H9 (cell line): ENCODE results near the gene NUP37. TPM values are rescaled to one million over a fixed set of nuclear protein-coding genes. Genes with fewer than 3 reads are reported as not detected.
"Not testable (repeated sequence)": the region's sequence is repeated elsewhere in the genome, so short reads cannot be mapped to it uniquely, and the experiment has no call there.

Experiments used
- DNase-seq: peaks from one replicate; pipeline ENCODE4 v3.0.0-alpha.2; 2017
- H2AFZ ChIP-seq: one replicate; pipeline ENCODE4 v1.6.1; 2013; ENCODE audit warnings: mild to moderate bottlenecking, low read length, control low read depth, moderate library complexity
- H2AK5ac ChIP-seq: 2 replicates; pipeline ENCODE4 v1.6.1; 2013; ENCODE audit warnings: low read length, control low read depth, mixed read lengths; ENCODE audit not compliant: insufficient read length
- H2BK120ac ChIP-seq: one replicate; pipeline ENCODE4 v1.6.1; 2013; ENCODE audit warnings: low read depth, mild to moderate bottlenecking, low read length, control low read depth, inconsistent platforms; ENCODE audit not compliant: poor library complexity, severe bottlenecking
- H2BK12ac ChIP-seq: 2 replicates; pipeline ENCODE4 v1.6.1; 2013; ENCODE audit warnings: low read length, control low read depth, mixed read lengths, low read depth; ENCODE audit not compliant: insufficient read length
- H2BK15ac ChIP-seq: 2 replicates; pipeline ENCODE4 v1.6.1; 2013; ENCODE audit warnings: low read depth, low read length, control low read depth
- H2BK20ac ChIP-seq: one replicate; pipeline ENCODE4 v1.6.1; 2013; ENCODE audit warnings: low read depth, mild to moderate bottlenecking, low read length, control low read depth, inconsistent platforms; ENCODE audit not compliant: poor library complexity, severe bottlenecking
- H2BK5ac ChIP-seq: 2 replicates; pipeline ENCODE4 v1.6.1; 2013; ENCODE audit warnings: low read length, control low read depth, mixed read lengths; ENCODE audit not compliant: insufficient read length
- H3K14ac ChIP-seq: 2 replicates; pipeline ENCODE4 v1.6.1; 2013; ENCODE audit warnings: low read length, control low read depth; ENCODE audit not compliant: insufficient read depth
- H3K18ac ChIP-seq: 2 replicates; pipeline ENCODE4 v1.6.1; 2013; ENCODE audit warnings: low read depth, mild to moderate bottlenecking, mixed read lengths, low read length, control low read depth; ENCODE audit not compliant: insufficient read length
- H3K23ac ChIP-seq: 2 replicates; pipeline ENCODE4 v1.6.1; 2013; ENCODE audit warnings: low read length, control low read depth, mixed read lengths, low read depth; ENCODE audit not compliant: insufficient read length
- H3K23me2 ChIP-seq: 2 replicates; pipeline ENCODE4 v1.6.1; 2013; ENCODE audit warnings: low read depth, mild to moderate bottlenecking, mixed read lengths, low read length, control low read depth; ENCODE audit not compliant: insufficient read length, poor library complexity, severe bottlenecking
- H3K27ac ChIP-seq: 2 replicates; pipeline ENCODE4 v1.5.1; 2013; ENCODE audit warnings: low read length, control low read depth, mixed read lengths, low read depth; ENCODE audit not compliant: insufficient read length
- H3K27me3 ChIP-seq: 2 replicates; pipeline ENCODE4 v1.6.1; 2013; ENCODE audit warnings: low read length, control low read depth, inconsistent platforms; ENCODE audit not compliant: insufficient read depth
- H3K4ac ChIP-seq: 2 replicates; pipeline ENCODE4 v1.6.1; 2013; ENCODE audit warnings: low read depth, mild to moderate bottlenecking, control low read depth, inconsistent platforms, low read length, moderate library complexity
- H3K4me1 ChIP-seq: 2 replicates; pipeline ENCODE4 v1.6.1; 2013; ENCODE audit warnings: low read length, control low read depth, inconsistent platforms; ENCODE audit not compliant: insufficient read depth
- H3K4me2 ChIP-seq: 2 replicates; pipeline ENCODE4 v1.6.1; 2013; ENCODE audit warnings: low read length, control low read depth, mixed read lengths; ENCODE audit not compliant: insufficient read length, insufficient read depth
- H3K56ac ChIP-seq: 2 replicates; pipeline ENCODE4 v1.6.1; 2013; ENCODE audit warnings: low read depth, mild to moderate bottlenecking, mixed read lengths, low read length, control low read depth; ENCODE audit not compliant: insufficient read length
- H3K79me1 ChIP-seq: 2 replicates; pipeline ENCODE4 v1.6.1; 2013; ENCODE audit warnings: low read depth, mild to moderate bottlenecking, moderate library complexity, low read length, control low read depth, inconsistent platforms; ENCODE audit not compliant: insufficient read depth, poor library complexity, severe bottlenecking
- H3K79me2 ChIP-seq: 2 replicates; pipeline ENCODE4 v1.6.1; 2013; ENCODE audit warnings: low read length, control low read depth, inconsistent platforms; ENCODE audit not compliant: insufficient read depth
- H3K9ac ChIP-seq: 2 replicates; pipeline ENCODE4 v1.6.1; 2013; ENCODE audit warnings: low read length, control low read depth, mixed read lengths; ENCODE audit not compliant: insufficient read length; ENCODE audit errors: extremely low read depth
- H3K9me3 ChIP-seq: one replicate; pipeline ENCODE4 v1.6.1; 2013; ENCODE audit warnings: low read depth, low read length, inconsistent platforms; ENCODE audit not compliant: control insufficient read depth
- H3T11ph ChIP-seq: one replicate; pipeline ENCODE4 v1.6.1; 2013; ENCODE audit warnings: mild to moderate bottlenecking, low read length, control low read depth, inconsistent platforms
- H4K20me1 ChIP-seq: one replicate; pipeline ENCODE4 v1.6.1; 2013; ENCODE audit not compliant: control insufficient read depth, insufficient read length, insufficient read depth
- H4K5ac ChIP-seq: 2 replicates; pipeline ENCODE4 v1.6.1; 2013; ENCODE audit warnings: low read depth, mild to moderate bottlenecking, mixed read lengths, low read length, control low read depth; ENCODE audit not compliant: insufficient read length
- H4K8ac ChIP-seq: replicated peaks from 2 replicates; pipeline ENCODE4 v1.6.1; 2013; ENCODE audit warnings: low read length, control low read depth, mixed read lengths, low read depth; ENCODE audit not compliant: insufficient read length
- H4K91ac ChIP-seq: 2 replicates; pipeline ENCODE4 v1.6.1; 2013; ENCODE audit warnings: low read depth, mild to moderate bottlenecking, moderate library complexity, mixed read lengths, low read length, control low read depth; ENCODE audit not compliant: insufficient read length
- H3K27ac Mint-ChIP-seq, 3 experiments: 2 replicates in 2 of 3; 3 replicates in 1 of 3; pipeline ENCODE4 v1.8.0; 2020 to 2021; ENCODE audit warnings: mixed read lengths in 3 of 3, mild to moderate bottlenecking in 1 of 3, moderate library complexity in 1 of 3
- H3K27me3 Mint-ChIP-seq: 2 replicates; pipeline ENCODE4 v1.8.0; 2021; ENCODE audit warnings: low read depth, mild to moderate bottlenecking, moderate library complexity, mixed read lengths
- H3K36me3 Mint-ChIP-seq, 3 experiments: 2 replicates in 2 of 3; 3 replicates in 1 of 3; pipeline ENCODE4 v1.8.0; 2020 to 2021; ENCODE audit warnings: low read depth in 3 of 3, mixed read lengths in 3 of 3; ENCODE audit not compliant: insufficient read depth in 1 of 3
- H3K4me1 Mint-ChIP-seq, 2 experiments: 2 replicates each; pipeline ENCODE4 v1.8.0; 2020; ENCODE audit warnings: mixed read lengths in 2 of 2
- H3K4me3 Mint-ChIP-seq, 2 experiments: 2 replicates in 1 of 2; 3 replicates in 1 of 2; pipeline ENCODE4 v1.8.0; 2020 to 2021; ENCODE audit warnings: mild to moderate bottlenecking in 2 of 2, mixed read lengths in 2 of 2, moderate library complexity in 1 of 2
- H3K9me3 Mint-ChIP-seq, 2 experiments: 2 replicates in 1 of 2; 3 replicates in 1 of 2; pipeline ENCODE4 v1.8.0; 2020; ENCODE audit warnings: mild to moderate bottlenecking in 2 of 2, mixed read lengths in 2 of 2, moderate library complexity in 1 of 2
- WGBS: extraction: QIAGEN DNeasy Blood & Tissue Kit; methylation state at CpG from one replicate; pipeline ENCODE4 v1.1.7; 2013; ENCODE audit warnings: missing lambda C conversion rate, low lambda C conversion rate, mixed read lengths; ENCODE audit not compliant: insufficient read length; ENCODE audit errors: extremely low coverage; 5-methylcytosine and 5-hydroxymethylcytosine counted together
- total RNA-seq: library from RNA; stranded (reverse); gene quantifications from 2 replicates; pipeline ENCODE4 v1.2.1, GENCODE V29; 2021
- TF ChIP-seq, protein P1 (sequence below): fragments of 200-600 bp; sonication (generic); conservative IDR thresholded peaks from 3 replicates; pipeline ENCODE4 v1.8.0; 2021; ENCODE audit warnings: antibody characterized with exemption, mild to moderate bottlenecking

NUP37 gene
- total RNA-seq, 1 experiment from 2014 or later: 62.5 TPM

DNA sequence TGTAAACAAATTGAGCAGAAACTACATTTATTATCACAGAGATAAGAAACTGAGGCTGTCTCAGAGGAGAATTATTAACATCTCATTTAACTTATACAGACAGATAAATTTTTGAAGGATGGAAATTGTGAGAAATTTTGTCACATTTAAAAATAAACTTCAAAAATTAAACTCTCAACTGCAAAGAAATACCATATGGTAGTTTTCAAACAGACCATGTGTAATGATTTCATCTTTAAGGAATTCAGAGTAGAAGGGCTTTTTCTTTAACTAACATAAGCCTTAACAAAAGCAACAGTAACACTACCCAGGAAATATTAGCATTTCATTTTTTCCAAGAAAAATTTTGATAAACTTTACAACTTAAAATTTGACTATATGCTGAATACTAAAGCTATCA is 26.6 kb downstream of the NUP37 start:
- no peaks in the 10 kb centered on the region for H3K27me3 Mint-ChIP-seq
- peaks cover 15 to 41% (median 37%) of the 10 kb centered on the region in 3 experiments for H3K36me3 Mint-ChIP-seq
- no peak overlapping the region for H3K27ac Mint-ChIP-seq
- Histone ChIP-seq H3K27ac (no peak overlapping the region), H3K23ac (no peak overlapping the region), H3K4me1 (no peaks in the 10 kb centered on the region), H3K14ac (no peak overlapping the region), H3K79me2 (no peaks in the 10 kb centered on the region), H3K27me3 (no peaks in the 10 kb centered on the region), H4K20me1 (no peaks in the 10 kb centered on the region), H3K79me1 (no peaks in the 10 kb centered on the region), H4K8ac (no peak overlapping the region), H3K9me3 (no peaks in the 10 kb centered on the region), H3T11ph (no peak overlapping the region), H2AFZ (no peak overlapping the region), H3K4me2 (no peak overlapping the region), H3K56ac (no peak overlapping the region), H3K4ac (no peak overlapping the region), H2BK120ac (no peak overlapping the region), H2BK12ac (no peak overlapping the region), H2BK20ac (no peak overlapping the region), H2AK5ac (no peak overlapping the region), H3K9ac (no peak overlapping the region), H2BK5ac (no peak overlapping the region), H4K91ac (no peak overlapping the region), H3K18ac (no peak overlapping the region), H3K23me2 (no peaks in the 10 kb centered on the region), H4K5ac (no peak overlapping the region), H2BK15ac (no peak overlapping the region)
- no peaks in the 10 kb centered on the region for H3K4me1 Mint-ChIP-seq
- DNase-seq: no peak
- no peak overlapping the region for H3K4me3 Mint-ChIP-seq
- H3K9me3 Mint-ChIP-seq: peaks cover 10 to 11% of the 10 kb centered on the region in 2 experiments
- TF ChIP-seq, protein P1, sequence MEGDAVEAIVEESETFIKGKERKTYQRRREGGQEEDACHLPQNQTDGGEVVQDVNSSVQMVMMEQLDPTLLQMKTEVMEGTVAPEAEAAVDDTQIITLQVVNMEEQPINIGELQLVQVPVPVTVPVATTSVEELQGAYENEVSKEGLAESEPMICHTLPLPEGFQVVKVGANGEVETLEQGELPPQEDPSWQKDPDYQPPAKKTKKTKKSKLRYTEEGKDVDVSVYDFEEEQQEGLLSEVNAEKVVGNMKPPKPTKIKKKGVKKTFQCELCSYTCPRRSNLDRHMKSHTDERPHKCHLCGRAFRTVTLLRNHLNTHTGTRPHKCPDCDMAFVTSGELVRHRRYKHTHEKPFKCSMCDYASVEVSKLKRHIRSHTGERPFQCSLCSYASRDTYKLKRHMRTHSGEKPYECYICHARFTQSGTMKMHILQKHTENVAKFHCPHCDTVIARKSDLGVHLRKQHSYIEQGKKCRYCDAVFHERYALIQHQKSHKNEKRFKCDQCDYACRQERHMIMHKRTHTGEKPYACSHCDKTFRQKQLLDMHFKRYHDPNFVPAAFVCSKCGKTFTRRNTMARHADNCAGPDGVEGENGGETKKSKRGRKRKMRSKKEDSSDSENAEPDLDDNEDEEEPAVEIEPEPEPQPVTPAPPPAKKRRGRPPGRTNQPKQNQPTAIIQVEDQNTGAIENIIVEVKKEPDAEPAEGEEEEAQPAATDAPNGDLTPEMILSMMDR: no peak

DNA sequence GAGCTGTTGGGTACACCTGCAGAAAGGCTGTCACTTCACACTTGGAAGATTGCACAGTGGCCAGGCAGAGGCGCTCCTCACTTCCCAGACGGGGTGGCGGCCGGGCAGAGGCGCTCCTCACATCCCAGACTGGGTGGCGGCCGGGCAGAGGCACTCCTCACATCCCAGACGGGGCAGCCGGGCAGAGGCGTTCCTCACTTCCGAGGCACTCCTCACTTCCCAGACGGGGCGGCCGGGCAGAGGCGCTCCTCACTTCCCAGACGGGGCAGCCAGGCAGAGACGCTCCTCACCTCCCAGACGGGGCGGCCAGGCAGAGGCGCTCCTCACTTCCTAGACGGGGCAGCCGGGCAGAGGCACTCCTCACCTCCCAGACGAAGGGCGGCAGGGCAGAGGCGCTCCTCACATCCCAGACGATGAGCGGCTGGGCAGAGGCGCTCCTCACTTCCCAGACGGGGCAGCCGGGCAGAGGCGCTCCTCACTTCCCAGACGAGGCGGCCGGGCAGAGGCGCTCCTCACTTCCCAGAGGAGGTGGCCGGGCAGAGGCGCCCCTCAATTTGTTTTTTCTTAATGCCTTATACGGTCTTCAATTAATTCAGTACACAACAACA is 30.6 kb downstream of the NUP37 start:
- not testable (repeated sequence) for H4K5ac ChIP-seq, DNase-seq, H3K79me2 ChIP-seq, H3K4me3 Mint-ChIP-seq, H3K79me1 ChIP-seq, H3K56ac ChIP-seq, H3K4me1 Mint-ChIP-seq, H3K23ac ChIP-seq, H3K4me1 ChIP-seq, H3K18ac ChIP-seq, H4K20me1 ChIP-seq, H2BK5ac ChIP-seq, H3K4ac ChIP-seq, H2BK15ac ChIP-seq, H3K27ac Mint-ChIP-seq, H3K23me2 ChIP-seq, H3T11ph ChIP-seq, H4K8ac ChIP-seq, H3K27ac ChIP-seq, H3K9ac ChIP-seq, H2BK120ac ChIP-seq, H3K9me3 ChIP-seq, H3K27me3 Mint-ChIP-seq, H4K91ac ChIP-seq, H3K14ac ChIP-seq, H3K4me2 ChIP-seq, H3K27me3 ChIP-seq, H2BK12ac ChIP-seq, H2BK20ac ChIP-seq, H2AK5ac ChIP-seq, H2AFZ ChIP-seq
- no CpG with 5 or more reads among the region's 38 CpGs for WGBS
- Mint-ChIP-seq H3K36me3 (peaks cover 17 to 43% (median 39%) of the 10 kb centered on the region in 3 experiments), H3K9me3 (peaks cover 10 to 11% of the 10 kb centered on the region in 2 experiments)
